GM12875 (cell line): ENCODE data around the gene C12orf50.

ENCODE experiments used
- H3K4me3 ChIP-seq: one replicate; pipeline ENCODE4 v1.5.1; 2011; ENCODE audit warnings: low read depth, low read length, control low read depth
- CTCF ChIP-seq: IDR thresholded peaks from 2 replicates; pipeline ENCODE4 v1.5.1; 2011; ENCODE audit warnings: low read depth, mild to moderate bottlenecking, control low read depth, inconsistent platforms, low read length, moderate library complexity, borderline replicate concordance; ENCODE audit not compliant: insufficient read depth

Gene C12orf50

GRCh38 chr12:87935216-87935615, 94.0 kb downstream of the C12orf50 start:
- H3K4me3 ChIP-seq: no peak overlapping the region
- no peak for TF ChIP-seq CTCF

GRCh38 chr12:87933991-87934390, 95.2 kb downstream of the C12orf50 start:
- no peak for TF ChIP-seq CTCF
- H3K4me3 ChIP-seq: no peak overlapping the region

GRCh38 chr12:87931812-87932211, 97.4 kb downstream of the C12orf50 start:
- no peak for TF ChIP-seq CTCF

GRCh38 chr12:87930627-87931026, 98.6 kb downstream of the C12orf50 start:
- no peak overlapping the region for H3K4me3 ChIP-seq
- TF ChIP-seq CTCF: no peak

More at GRCh38 chr12:87931812-87932211, 97.4 kb downstream of the C12orf50 start:
- no peak overlapping the region for H3K4me3 ChIP-seq
